Breast epithelium (tissue), 4 donors: ENCODE measurements around the gene SCAF1. TPM values are rescaled to one million over a fixed set of nuclear protein-coding genes. Genes with fewer than 3 reads are reported as not detected.
"Not testable (repeated sequence)": the region's sequence is repeated elsewhere in the genome, so short reads cannot be mapped to it uniquely, and the experiment has no call there.

ENCODE experiments used
- DNase-seq, 2 donors: peaks; one replicate each; pipeline ENCODE4 v3.0.0-alpha.2; 2019; ENCODE audit warnings: low spot score in 2 of 2
- H3K27ac ChIP-seq, 2 donors: fragments of 200-600 bp; sonication (generic) in 1 of 2; one replicate each; pipeline ENCODE4 v1.5.1; 2016 to 2019; ENCODE audit warnings: mild to moderate bottlenecking in 1 of 2
- H3K27me3 ChIP-seq, 2 donors: fragments of 200-600 bp; sonication (generic) in 1 of 2; one replicate each; pipeline versions ENCODE4 v1.5.1 to v1.6.0; 2017 to 2019; ENCODE audit warnings: control low read depth in 1 of 2, mild to moderate bottlenecking in 1 of 2
- H3K36me3 ChIP-seq: fragments of 200-600 bp; one replicate; pipeline ENCODE4 v1.5.1; 2019
- H3K4me1 ChIP-seq, 2 donors: fragments of 200-600 bp; sonication (generic); one replicate each; pipeline ENCODE4 v1.5.1; 2016 to 2019; ENCODE audit warnings: control low read depth in 1 of 2
- H3K4me3 ChIP-seq, 3 donors: fragments of 200-600 bp; sonication (generic); 1 replicate in 2 of 3; 2 replicates in 1 of 3; pipeline ENCODE4 v1.5.1; 2016 to 2019; ENCODE audit warnings: mild to moderate bottlenecking in 3 of 3, moderate library complexity in 2 of 3
- H3K9me3 ChIP-seq, 2 donors: fragments of 200-600 bp; sonication (generic) in 1 of 2; one replicate each; pipeline ENCODE4 v1.5.1; 2016 to 2019; ENCODE audit warnings: control low read depth in 1 of 2
- CTCF ChIP-seq, 3 donors: fragments of 450-650 bp; IDR thresholded peaks; one replicate each; pipeline ENCODE4 v1.5.1; 2016 to 2017; ENCODE audit warnings: antibody characterized with exemption in 3 of 3, mild to moderate bottlenecking in 3 of 3, moderate library complexity in 3 of 3
- POLR2A ChIP-seq: fragments of 450-650 bp; IDR thresholded peaks from one replicate; pipeline ENCODE4 v1.6.1; 2016; ENCODE audit warnings: antibody characterized with exemption, mild to moderate bottlenecking, moderate library complexity
- POLR2AphosphoS5 ChIP-seq, 3 donors: sonication (generic); formaldehyde crosslinking; IDR thresholded peaks; one replicate each; pipeline ENCODE4 v1.6.1; 2017; ENCODE audit warnings: antibody characterized with exemption in 3 of 3
- intact Hi-C: fragments of 100-400 bp; cut with DNase I; formaldehyde crosslinking; loops from one replicate; pipeline ENCODE4 v1.15.1; 2023; ENCODE audit warnings: low total_unique reads
- total RNA-seq, 3 donors: library from RNA; depleted of rRNA; stranded (reverse); fragments of >200 nt; gene quantifications; one replicate each; pipeline ENCODE4 v1.1.0, GENCODE V29; 2016

SCAF1 gene
- total RNA-seq, 3 donors from 2014 or later: 9.8 to 15.4 (median 10.6) TPM

DNA sequence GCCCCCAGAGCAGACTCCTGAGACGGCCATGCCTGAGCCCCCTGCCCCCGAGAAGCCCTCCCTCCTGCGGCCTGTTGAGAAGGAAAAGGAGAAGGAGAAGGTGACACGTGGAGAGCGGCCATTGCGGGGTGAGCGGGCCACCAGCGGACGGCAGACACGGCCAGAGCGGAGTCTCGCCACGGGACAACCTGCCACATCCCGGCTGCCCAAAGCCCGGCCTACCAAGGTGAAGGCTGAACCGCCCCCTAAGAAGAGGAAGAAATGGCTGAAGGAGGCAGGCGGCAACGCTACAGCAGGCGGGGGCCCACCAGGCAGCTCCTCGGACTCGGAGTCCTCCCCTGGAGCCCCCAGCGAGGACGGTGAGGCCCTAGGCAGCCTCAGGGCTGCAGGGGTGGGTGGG lies 26.1 kb upstream of the SCAF1 start:
- Histone ChIP-seq H3K9me3 (peaks cover 0 to 3% of the 10 kb centered on the region in 2 donors), H3K4me1 (no peaks in the 10 kb centered on the region), H3K36me3 (peaks cover 7% of the 10 kb centered on the region), H3K4me3 (no peak overlapping the region), H3K27me3 (no peaks in the 10 kb centered on the region), H3K27ac (no peak overlapping the region)
- intact Hi-C loops: no loop called here
- no peak for DNase-seq
- TF ChIP-seq POLR2A (no peak), POLR2AphosphoS5 (IDR thresholded peaks at IDR 0.05) (no peak)

GRCh38 chr19:49616532-49616931 lies 25.5 kb upstream of the SCAF1 start:
- peaks cover 7% of the 10 kb centered on the region for H3K36me3 ChIP-seq
- no peak for TF ChIP-seq POLR2A
- TF ChIP-seq CTCF (IDR thresholded peaks at IDR 0.05): no peak
- no peak for TF ChIP-seq POLR2AphosphoS5 (IDR thresholded peaks at IDR 0.05)
- no peaks in the 10 kb centered on the region for H3K4me1 ChIP-seq
- no peak overlapping the region for H3K27ac ChIP-seq
- no peak for DNase-seq
- H3K4me3 ChIP-seq: no peak overlapping the region
- peaks cover 0 to 3% of the 10 kb centered on the region in 2 donors for H3K9me3 ChIP-seq
- intact Hi-C loops: no loop called here
- no peaks in the 10 kb centered on the region for H3K27me3 ChIP-seq

- no peak for DNase-seq
- intact Hi-C loops: no loop called here
- Histone ChIP-seq H3K9me3 (peaks cover 0 to 3% of the 10 kb centered on the region in 2 donors), H3K4me3 (no peak overlapping the region), H3K27ac (no peak overlapping the region), H3K27me3 (no peaks in the 10 kb centered on the region), H3K4me1 (no peaks in the 10 kb centered on the region), H3K36me3 (peaks cover 7% of the 10 kb centered on the region)
- TF ChIP-seq CTCF (IDR thresholded peaks at IDR 0.05) (no peak), POLR2AphosphoS5 (IDR thresholded peaks at IDR 0.05) (no peak), POLR2A (no peak)
Observed at GRCh38 chr19:49616945-49617344, 25.1 kb upstream of the SCAF1 start.

GRCh38 chr19:49617860-49618259 lies 24.1 kb upstream of the SCAF1 start:
- H3K27ac ChIP-seq, H3K36me3 ChIP-seq, intact Hi-C loops, H3K27me3 ChIP-seq, H3K4me3 ChIP-seq, H3K4me1 ChIP-seq, H3K9me3 ChIP-seq, DNase-seq: not testable (repeated sequence)

DNA sequence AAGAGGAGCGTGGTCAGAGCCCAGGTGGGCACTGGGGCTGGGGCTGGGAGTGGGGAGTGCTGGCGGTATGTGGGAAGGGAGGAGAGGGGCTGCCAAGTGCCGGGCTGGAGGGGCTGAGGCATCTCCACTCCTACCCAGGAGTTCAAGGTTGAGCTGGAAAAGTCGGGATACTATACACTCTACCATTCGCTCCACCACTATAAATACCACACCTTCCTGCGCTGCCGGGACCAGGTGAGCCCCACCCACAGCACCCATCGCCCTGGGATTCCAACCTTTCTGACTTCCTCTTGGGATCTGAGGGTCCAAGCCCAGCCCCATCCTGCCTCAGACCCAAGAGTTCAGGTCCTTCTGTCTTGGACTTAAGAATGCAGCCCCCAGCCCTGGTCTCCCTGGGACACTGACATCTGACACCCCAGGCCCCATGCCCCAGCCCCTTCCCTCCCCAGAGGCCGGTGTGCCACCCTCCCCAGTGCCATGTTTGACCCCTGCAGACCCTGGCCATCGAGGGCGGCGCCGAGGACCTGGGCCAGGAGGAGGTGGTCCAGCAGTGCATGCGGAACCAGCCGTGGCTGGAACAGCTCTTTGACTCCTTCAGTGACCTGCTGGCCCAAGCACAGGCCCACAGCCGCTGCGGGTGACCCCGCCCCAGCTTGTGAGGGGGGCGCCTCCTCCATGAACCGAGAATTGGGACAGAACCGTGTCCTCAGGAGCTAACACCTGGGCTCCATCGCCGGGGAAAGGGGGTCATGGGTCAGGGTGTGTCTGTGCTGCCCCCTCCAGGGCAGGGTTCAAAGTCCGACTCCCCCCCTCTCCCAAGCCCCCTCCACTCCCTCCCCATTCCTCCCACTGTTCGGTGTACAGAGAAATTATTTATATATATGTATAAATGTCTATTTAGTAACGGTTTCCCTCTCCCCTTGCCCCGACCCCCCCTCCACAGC lies 16.8 kb upstream of the SCAF1 start:
- intact Hi-C loops: no loop called here
- Histone ChIP-seq H3K27me3 (no peaks in the 10 kb centered on the region), H3K4me3 (no peak overlapping the region), H3K4me1 (no peaks in the 10 kb centered on the region), H3K36me3 (no peaks in the 10 kb centered on the region), H3K9me3 (no peaks in the 10 kb centered on the region), H3K27ac (no peak overlapping the region)
- no peak for TF ChIP-seq POLR2A
- DNase-seq: no peak

- TF ChIP-seq POLR2AphosphoS5 (IDR thresholded peaks at IDR 0.05) (no peak), POLR2A (no peak), CTCF (IDR thresholded peaks at IDR 0.05) (no peak)
- H3K36me3 ChIP-seq: no peaks in the 10 kb centered on the region
- H3K27ac ChIP-seq: no peak overlapping the region
- no peaks in the 10 kb centered on the region for H3K9me3 ChIP-seq
- no peaks in the 10 kb centered on the region for H3K4me1 ChIP-seq
- intact Hi-C loops: no loop called here
- DNase-seq: no peak
- no peak overlapping the region for H3K4me3 ChIP-seq
- no peaks in the 10 kb centered on the region for H3K27me3 ChIP-seq
Observed at GRCh38 chr19:49626226-49626625, 15.8 kb upstream of the SCAF1 start.
